Smooth muscle cell (in vitro differentiated cells): ENCODE data around the gene ZNF365. TPM values are rescaled to one million over a fixed set of nuclear protein-coding genes. Genes with fewer than 3 reads are reported as not detected.

Source experiments
- DNase-seq: peaks from one replicate; lab custom pipeline; 2025; ENCODE audit not compliant: unreplicated experiment; lab: John Stamatoyannopoulos, UW
- H2AFZ ChIP-seq: fragments of 200-600 bp; sonication (generic); 2 replicates; pipeline ENCODE4 v1.6.0; 2016; ENCODE audit warnings: antibody characterized with exemption, low read depth, mild to moderate bottlenecking
- H3F3A ChIP-seq: fragments of 200-600 bp; sonication (generic); 2 replicates; pipeline ENCODE4 v1.6.0; 2017; ENCODE audit warnings: antibody characterized with exemption, low read depth
- H3K27ac ChIP-seq: fragments of 200-600 bp; sonication (generic); 2 replicates; pipeline ENCODE4 v1.5.1; 2016; ENCODE audit warnings: low read depth, mild to moderate bottlenecking
- H3K27me3 ChIP-seq: fragments of 200-600 bp; sonication (generic); 2 replicates; pipeline ENCODE4 v1.6.1; 2016; ENCODE audit warnings: low read depth, mild to moderate bottlenecking
- H3K36me3 ChIP-seq: fragments of 200-600 bp; sonication (generic); 2 replicates; pipeline ENCODE4 v1.5.1; 2016; ENCODE audit warnings: low read depth
- H3K4me1 ChIP-seq: fragments of 200-600 bp; sonication (generic); 2 replicates; pipeline ENCODE4 v1.5.1; 2016; ENCODE audit warnings: low read depth
- H3K4me2 ChIP-seq: fragments of 200-600 bp; sonication (generic); 2 replicates; pipeline ENCODE4 v1.6.0; 2016; ENCODE audit warnings: mild to moderate bottlenecking
- H3K4me3 ChIP-seq: fragments of 200-600 bp; sonication (generic); 2 replicates; pipeline ENCODE4 v1.5.1; 2016; ENCODE audit warnings: mild to moderate bottlenecking
- H3K79me2 ChIP-seq: fragments of 200-600 bp; sonication (generic); 2 replicates; pipeline ENCODE4 v1.6.0; 2016; ENCODE audit warnings: low read depth, mild to moderate bottlenecking
- H3K9ac ChIP-seq: fragments of 200-600 bp; sonication (generic); 2 replicates; pipeline ENCODE4 v1.6.0; 2016; ENCODE audit warnings: low read depth
- H3K9me3 ChIP-seq: fragments of 200-600 bp; sonication (generic); replicated peaks from 2 replicates; pipeline ENCODE4 v1.5.1; 2016; ENCODE audit warnings: low read depth
- H4K20me1 ChIP-seq: fragments of 200-600 bp; sonication (generic); 2 replicates; pipeline ENCODE4 v1.6.0; 2016; ENCODE audit warnings: low read depth
- CTCF ChIP-seq: fragments of 200-600 bp; sonication (generic); IDR thresholded peaks from 2 replicates; pipeline ENCODE4 v1.5.1; 2017; ENCODE audit warnings: borderline replicate concordance, mild to moderate bottlenecking, antibody characterized with exemption; ENCODE audit not compliant: insufficient read depth, poor library complexity, severe bottlenecking
- WGBS: methylation state at CpG from one replicate; pipeline ENCODE4 v1.1.7; 2016; ENCODE audit warnings: low lambda C conversion rate; 5-methylcytosine and 5-hydroxymethylcytosine counted together
- polyA plus RNA-seq: library from polyadenylated mRNA; unstranded; fragments of >200 nt; fragmentation: Nextera tagmentation; extraction: Ambion mirVana; gene quantifications from 2 replicates; pipeline ENCODE4 v1.2.1, GENCODE V29; 2016
- total RNA-seq: library from RNA; depleted of rRNA; stranded (reverse); fragments of >200 nt; gene quantifications from 2 replicates; pipeline ENCODE4 v1.2.3, GENCODE V29; 2014

ZNF365 gene
- total and polyA plus RNA-seq, 2 experiments from 2014 or later: 2.0 to 3.7 TPM

- Histone ChIP-seq H3K4me1 (no peaks in the 10 kb centered on the region), H3F3A (peaks cover 12% of the 10 kb centered on the region), H3K4me3 (no peak overlapping the region), H3K27ac (no peak overlapping the region), H3K79me2 (no peaks in the 10 kb centered on the region), H3K27me3 (no peaks in the 10 kb centered on the region), H3K36me3 (no peaks in the 10 kb centered on the region), H2AFZ (no peak overlapping the region), H4K20me1 (no peaks in the 10 kb centered on the region), H3K9me3 (no peaks in the 10 kb centered on the region), H3K4me2 (no peak overlapping the region), H3K9ac (no peak overlapping the region)
- DNase-seq: no peak
- WGBS: 100% methylated on average over 1 of the region's 1 CpG
- peak; percentile 6 for TF ChIP-seq CTCF
These were observed 49.9 kb downstream of the ZNF365 start for GRCh38 chr10:62424026-62424425.

DNA sequence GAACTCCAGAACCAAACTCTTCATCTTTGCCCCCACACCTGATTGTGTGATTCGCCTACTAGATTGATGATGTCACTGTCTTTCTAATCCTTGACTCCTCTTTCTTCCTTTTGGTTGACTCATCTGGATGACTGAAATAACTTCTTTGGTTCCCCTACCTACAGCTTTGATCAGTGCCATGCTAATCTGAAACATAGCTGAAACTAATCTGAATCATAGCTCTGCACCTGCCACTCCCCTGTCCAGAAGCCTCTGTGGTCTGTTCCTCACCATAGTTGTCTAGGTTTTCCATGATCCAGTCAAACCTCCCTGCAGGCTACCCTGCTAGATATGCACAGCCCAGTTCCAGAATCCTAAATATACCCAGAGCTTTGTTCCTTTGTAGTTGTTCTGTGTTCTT lies 51.9 kb downstream of the ZNF365 start:
- no peaks in the 10 kb centered on the region for H4K20me1 ChIP-seq
- no peaks in the 10 kb centered on the region for H3K36me3 ChIP-seq
- no peaks in the 10 kb centered on the region for H3K9me3 ChIP-seq
- no peaks in the 10 kb centered on the region for H3K27me3 ChIP-seq
- peak overlapping the region; percentile 78 for H3K27ac ChIP-seq
- no peaks in the 10 kb centered on the region for H3K79me2 ChIP-seq
- 56% methylated on average over 1 of the region's 1 CpG for WGBS
- no peak for TF ChIP-seq CTCF
- H3F3A ChIP-seq: peaks cover 6% of the 10 kb centered on the region
- no peak for DNase-seq
- no peak overlapping the region for H3K4me2 ChIP-seq
- peak overlapping the region; percentile 29 for H3K9ac ChIP-seq
- no peak overlapping the region for H2AFZ ChIP-seq
- no peaks in the 10 kb centered on the region for H3K4me1 ChIP-seq
- no peak overlapping the region for H3K4me3 ChIP-seq

- Histone ChIP-seq H3K9me3 (no peaks in the 10 kb centered on the region), H4K20me1 (no peaks in the 10 kb centered on the region), H3K4me1 (no peaks in the 10 kb centered on the region), H3K27me3 (no peaks in the 10 kb centered on the region), H3K27ac (peak overlapping the region; percentile 78), H3F3A (peaks cover 4% of the 10 kb centered on the region), H3K4me2 (no peak overlapping the region), H3K4me3 (no peak overlapping the region), H3K79me2 (no peaks in the 10 kb centered on the region), H3K9ac (peak overlapping the region; percentile 29), H3K36me3 (no peaks in the 10 kb centered on the region), H2AFZ (no peak overlapping the region)
- DNase-seq: no peak
- TF ChIP-seq CTCF: no peak
- 44% methylated on average over 3 of the region's 3 CpGs for WGBS
These were observed 52.4 kb downstream of the ZNF365 start for GRCh38 chr10:62426600-62426999.

DNA sequence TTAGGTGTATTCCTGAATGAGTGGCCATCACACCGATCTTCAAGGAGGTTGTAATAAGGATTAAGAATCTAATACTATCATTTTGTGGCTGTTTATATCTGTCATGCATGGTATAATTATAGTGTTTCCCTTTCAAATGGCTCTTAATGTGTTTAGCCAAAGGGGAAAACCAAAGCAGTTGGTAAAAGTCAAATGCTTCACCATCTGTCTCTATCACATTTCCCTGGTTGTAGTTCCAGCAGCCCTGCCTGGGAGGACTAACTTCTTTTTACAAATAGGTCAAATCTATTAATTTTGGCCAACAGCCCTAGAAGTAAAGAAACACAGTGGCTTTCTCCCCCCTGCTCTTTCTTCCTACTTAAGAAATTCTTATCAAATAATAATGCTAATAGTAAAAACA lies 56.7 kb downstream of the ZNF365 start:
- H3K9ac ChIP-seq: no peak overlapping the region
- no peaks in the 10 kb centered on the region for H3K9me3 ChIP-seq
- no peaks in the 10 kb centered on the region for H3K27me3 ChIP-seq
- H3K4me3 ChIP-seq: no peak overlapping the region
- no peaks in the 10 kb centered on the region for H3K79me2 ChIP-seq
- 88% methylated on average over 1 of the region's 1 CpG for WGBS
- H3K4me2 ChIP-seq: no peak overlapping the region
- no peak overlapping the region for H2AFZ ChIP-seq
- no peaks in the 10 kb centered on the region for H3K36me3 ChIP-seq
- peaks cover 10% of the 10 kb centered on the region for H3F3A ChIP-seq
- no peak for TF ChIP-seq CTCF
- peak overlapping the region; percentile 2 for H3K27ac ChIP-seq
- H3K4me1 ChIP-seq: peaks cover 17% of the 10 kb centered on the region
- DNase-seq: no peak
- H4K20me1 ChIP-seq: no peaks in the 10 kb centered on the region
